ENCODE data around the gene CDK14.

The CDK14 gene

DNA sequence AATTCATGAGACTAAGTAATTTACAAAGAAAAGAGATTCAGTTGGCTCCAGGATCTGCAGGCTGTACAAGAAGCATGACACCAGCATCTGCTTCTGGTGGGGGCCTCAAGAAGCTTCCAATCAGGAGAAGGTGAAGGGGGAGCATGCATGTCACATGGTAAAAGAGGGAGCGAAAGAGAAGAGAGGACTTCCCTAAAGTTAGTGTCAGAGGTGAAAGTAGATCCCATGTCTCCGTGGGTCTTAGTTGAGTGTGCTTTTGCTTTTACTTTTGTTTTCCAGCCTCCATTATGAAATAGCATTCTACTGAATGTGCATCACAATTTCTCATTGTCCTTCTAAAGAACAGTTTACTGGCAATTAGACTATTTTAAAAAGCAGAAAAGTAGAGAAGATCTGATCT lies 454.6 kb downstream of the CDK14 start:
- DNase-seq (ENCODE audit: low read depth), result no peak

DNA sequence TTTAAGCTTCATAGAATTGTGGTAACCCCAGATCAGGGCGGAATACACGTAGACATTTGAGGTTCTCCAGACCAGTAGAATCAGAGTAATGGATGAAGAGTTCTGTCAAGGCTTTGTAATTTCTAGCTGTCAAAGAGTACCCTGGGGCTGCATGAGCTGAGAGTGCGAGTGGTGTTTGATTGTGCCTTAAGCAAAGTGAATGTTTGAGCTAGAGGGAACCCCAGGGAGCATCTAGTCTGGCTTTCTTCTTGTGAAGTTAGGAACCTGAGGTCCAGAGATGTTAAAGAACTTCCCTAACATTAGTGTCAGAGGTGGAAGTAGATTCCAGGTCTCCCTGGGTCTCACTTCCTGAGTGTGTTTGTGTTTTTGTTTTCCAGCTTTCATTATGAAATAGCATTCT lies 455.8 kb downstream of the CDK14 start:
- DNase-seq (ENCODE audit: low read depth), result no peak

DNA sequence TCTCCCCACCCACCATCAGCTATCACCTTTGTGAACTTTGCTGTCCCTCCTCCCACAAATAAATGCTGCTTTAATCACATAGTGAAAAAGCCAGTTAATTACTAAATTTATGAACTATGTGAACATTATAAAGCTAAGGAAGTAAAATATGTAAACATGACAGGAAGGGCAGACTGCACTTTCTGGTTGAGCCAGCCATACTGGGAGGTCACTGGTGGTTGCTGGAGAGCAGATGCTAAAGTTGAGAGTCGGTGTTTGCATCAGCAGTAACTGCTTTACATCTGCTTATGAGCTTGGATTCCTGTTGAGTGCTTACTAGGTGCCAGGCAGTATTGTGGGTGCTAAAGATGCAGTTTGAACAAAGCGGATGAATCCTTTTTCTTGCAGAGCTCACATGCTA lies 458.3 kb downstream of the CDK14 start:
- no peak for DNase-seq (ENCODE audit: low read depth)

GRCh38 chr7:91055219-91055618 lies 459.1 kb downstream of the CDK14 start:
- DNase-seq (ENCODE audit: low read depth), result no peak

DNA sequence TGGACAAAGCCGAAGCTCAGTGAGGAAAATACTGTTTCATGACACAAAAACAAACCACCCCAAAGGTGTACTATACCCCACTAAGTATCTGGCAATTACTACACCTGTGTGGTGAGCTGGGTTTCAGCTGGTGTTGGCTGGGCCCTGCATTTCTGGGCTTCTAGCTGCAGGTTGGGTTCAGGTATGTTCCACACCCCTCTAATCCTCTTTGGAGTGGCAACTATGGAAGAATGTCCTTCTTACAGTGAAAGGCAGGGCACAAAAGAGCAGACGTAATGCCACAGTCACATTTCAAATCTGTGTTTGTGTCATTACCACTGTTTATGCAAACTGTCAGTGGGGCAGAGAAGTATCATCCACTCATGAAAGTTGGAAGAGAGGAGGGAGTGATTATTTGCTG lies 466.6 kb downstream of the CDK14 start:
- no peak for DNase-seq (ENCODE audit: low read depth)

- DNase-seq (ENCODE audit: low read depth), result no peak
These were observed 467.9 kb downstream of the CDK14 start for GRCh38 chr7:91064052-91064451.

DNA sequence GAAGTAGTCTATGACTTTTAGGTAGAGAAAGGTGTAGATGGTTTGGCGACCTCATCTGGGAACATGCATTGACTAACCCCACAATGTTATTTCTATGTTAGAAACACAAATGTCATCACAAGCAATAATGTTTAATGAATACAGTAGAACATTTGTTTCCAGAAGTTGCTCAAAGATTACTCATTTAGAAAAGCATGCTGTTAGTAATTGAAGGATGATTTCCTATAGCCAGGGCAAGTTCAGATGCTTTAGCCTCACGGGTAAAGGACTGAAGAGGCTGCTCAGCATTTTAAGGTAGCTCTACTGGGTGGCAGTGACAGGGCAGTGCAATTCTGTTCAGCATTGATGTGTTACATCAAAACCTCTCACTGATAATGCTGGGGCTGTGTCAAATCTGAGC lies 468.8 kb downstream of the CDK14 start:
- DNase-seq (ENCODE audit: low read depth), result no peak

- DNase-seq (ENCODE audit: low read depth), result no peak
These were observed 470.5 kb downstream of the CDK14 start for GRCh38 chr7:91066627-91067026.

- no peak for DNase-seq (ENCODE audit: low read depth)
These were observed 471.1 kb downstream of the CDK14 start for GRCh38 chr7:91067242-91067641.

GRCh38 chr7:91068136-91068795 lies 472.1 kb downstream of the CDK14 start:
- DNase-seq (ENCODE audit: low read depth), result no peak

DNA sequence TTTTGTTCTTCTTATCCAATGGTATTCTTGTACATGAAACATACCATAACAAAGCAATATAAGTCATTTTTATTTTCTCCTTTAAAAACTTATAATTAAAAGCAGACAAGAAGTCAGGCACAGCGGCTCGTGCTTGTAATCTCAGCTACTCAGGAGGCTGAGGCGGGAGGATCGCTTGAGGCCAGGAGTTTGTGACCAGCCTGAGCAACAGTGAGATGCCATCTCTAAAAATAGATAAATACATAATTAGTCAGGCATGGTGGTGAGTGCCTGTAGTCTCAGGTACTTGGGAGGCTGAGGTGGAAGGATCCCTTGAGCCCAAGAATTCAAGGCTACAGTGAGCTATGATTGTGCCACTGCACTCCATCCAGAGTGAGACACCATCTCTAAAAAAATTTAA lies 473.0 kb downstream of the CDK14 start:
- DNase-seq (ENCODE audit: low read depth), result no peak

GRCh38 chr7:91079487-91079886 lies 483.4 kb downstream of the CDK14 start:
- no peak for DNase-seq (ENCODE audit: low read depth)

GRCh38 chr7:91080351-91080750 lies 484.2 kb downstream of the CDK14 start:
- DNase-seq (ENCODE audit: low read depth), result no peak

- no peak for DNase-seq (ENCODE audit: low read depth)
These were observed 485.9 kb downstream of the CDK14 start for GRCh38 chr7:91082038-91082437.

DNA sequence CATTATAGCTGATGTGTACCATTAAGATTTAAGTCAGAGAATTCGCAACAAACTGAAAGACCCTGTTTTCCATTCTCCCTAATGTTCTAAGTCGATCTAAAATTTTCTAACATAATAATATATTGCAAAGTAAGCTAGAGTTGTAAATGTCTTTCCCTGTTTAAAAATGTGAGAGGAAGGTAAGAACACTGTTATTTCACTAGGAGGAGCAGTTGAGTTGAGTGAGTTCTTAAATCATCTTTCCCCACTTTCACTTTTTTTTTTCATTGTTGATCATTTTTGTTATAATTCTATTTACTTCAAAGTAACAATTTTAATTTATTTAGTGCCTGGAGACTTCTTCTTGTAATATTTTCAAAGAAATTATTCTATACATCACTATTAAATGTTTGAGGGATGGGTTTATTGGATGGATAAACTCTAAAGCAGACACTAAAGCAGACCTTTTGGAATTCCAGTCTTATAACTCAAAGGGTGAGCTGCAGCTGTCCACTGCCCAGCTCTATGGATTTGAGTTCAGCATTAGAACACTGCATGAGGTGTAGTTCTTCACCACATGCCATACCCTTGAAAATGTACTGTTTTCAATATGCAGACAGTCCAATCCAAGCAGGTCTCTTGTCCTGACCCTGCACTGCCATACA lies 486.9 kb downstream of the CDK14 start:
- DNase-seq (ENCODE audit: low read depth), result no peak

GRCh38 chr7:91083855-91084644 lies 487.9 kb downstream of the CDK14 start:
- DNase-seq (ENCODE audit: low read depth), result no peak

- no peak for DNase-seq (ENCODE audit: low read depth)
These were observed 489.1 kb downstream of the CDK14 start for GRCh38 chr7:91085175-91085574.

DNA sequence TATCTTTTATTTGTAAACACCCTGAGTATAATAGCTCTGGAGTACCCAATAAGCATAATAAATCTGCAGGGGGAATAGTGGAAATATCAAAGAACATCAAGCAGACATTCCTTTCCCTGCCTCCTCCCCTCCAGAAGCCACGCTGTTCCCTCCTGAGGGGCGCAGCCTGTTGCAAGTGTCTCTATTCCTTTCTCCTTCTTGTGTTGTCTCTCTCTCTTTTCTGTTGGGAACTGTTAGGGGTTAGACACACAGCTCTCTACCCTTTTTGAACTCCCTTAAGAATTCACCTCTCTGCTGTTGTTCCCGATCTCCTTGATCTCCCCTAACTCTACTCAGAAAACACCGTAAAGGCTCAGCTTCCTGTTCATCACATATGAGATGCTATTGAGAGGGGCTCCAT lies 490.1 kb downstream of the CDK14 start:
- no peak for DNase-seq (ENCODE audit: low read depth)

DNA sequence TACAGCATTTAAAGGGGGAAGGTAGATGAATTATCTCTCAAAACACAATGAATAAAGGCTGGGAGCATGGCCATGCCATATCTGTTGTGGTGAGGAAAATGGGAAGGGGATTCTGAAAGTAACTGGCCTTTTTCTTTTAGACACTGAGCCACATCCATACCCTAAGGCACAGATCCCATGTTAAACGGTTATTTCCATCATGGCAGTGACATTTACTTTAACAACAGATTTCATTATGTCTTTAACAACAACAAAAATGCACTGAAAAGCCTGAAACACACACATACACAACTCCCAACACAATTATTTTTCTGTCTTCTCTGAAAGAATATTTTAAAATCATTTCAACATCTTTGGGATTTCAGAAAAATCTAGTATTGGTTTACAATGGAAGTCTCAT lies 492.0 kb downstream of the CDK14 start:
- DNase-seq (ENCODE audit: low read depth), result no peak

DNA sequence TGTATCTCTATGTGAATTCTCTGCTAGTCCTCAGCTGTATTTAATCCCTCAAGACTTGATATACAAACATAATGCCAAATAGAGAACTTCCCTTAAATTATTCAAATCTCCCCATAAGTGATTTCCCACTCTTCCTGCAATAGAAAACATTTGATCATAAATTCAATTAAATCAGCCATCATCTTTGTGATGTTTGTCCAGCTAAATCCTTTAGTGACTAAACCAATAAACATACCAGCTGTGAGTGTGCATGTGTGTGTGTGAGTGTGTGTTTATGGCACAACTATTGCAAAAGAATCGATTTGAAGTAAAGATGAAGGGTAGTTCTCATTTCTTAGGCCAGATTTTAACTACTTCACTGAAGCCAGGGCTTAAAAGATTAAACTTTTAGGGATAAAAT lies 492.6 kb downstream of the CDK14 start:
- no peak for DNase-seq (ENCODE audit: low read depth)

GRCh38 chr7:91089382-91089963 lies 493.4 kb downstream of the CDK14 start:
- no peak for DNase-seq (ENCODE audit: low read depth)

DNA sequence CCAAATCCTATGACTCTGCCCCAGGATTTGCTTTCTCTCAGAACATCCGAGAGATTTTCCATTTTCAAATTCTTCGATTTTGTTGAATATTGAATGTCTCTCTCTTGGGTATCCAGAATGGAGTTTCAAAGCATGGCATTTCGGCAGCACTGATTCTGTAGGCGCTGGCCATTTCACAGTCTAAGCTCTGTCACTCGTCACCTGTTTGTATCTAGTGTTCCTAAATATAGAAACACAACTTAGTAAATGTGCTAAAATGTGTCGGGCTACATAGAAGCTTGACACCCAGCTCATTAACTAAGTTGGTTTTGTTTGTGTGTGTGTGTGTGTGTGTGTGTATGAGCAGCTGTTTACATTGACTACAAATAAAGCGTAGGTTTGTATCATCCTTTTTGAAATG lies 494.6 kb downstream of the CDK14 start:
- no peak for DNase-seq (ENCODE audit: low read depth)

DNA sequence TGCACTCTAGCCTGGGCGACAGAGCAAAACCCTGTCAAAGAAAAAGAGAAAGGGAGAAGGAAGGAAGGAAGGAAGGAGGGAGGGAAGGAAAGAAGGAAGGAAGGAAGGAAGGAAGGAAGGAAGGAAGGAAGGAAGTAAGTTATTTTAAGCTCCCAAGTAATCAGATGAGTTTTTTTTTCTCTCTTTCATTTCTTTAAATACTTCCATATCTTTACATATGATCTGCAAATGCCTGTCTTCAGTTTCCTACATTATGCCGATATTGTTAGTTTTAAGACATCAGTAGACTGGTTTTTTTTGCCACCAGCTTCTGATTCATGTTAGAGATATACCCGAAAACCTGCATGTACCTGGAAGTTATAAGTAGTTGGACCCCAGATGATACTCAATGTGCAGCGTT lies 495.5 kb downstream of the CDK14 start:
- DNase-seq (ENCODE audit: low read depth), result no peak
